Measurements from ENCODE around the gene ARHGEF11. TPM values are rescaled to one million over a fixed set of nuclear protein-coding genes. Genes with fewer than 3 reads are reported as not detected.

The ARHGEF11 gene
- total RNA-seq, 1 experiment from 2014 or later, result 25.3 TPM

GRCh38 chr1:157005965-157006364 lies 39.6 kb downstream of the ARHGEF11 start:
- H3K4me3 ChIP-seq (ENCODE audit: low read depth, low read length, poor library complexity, severe bottlenecking), result no peak overlapping the region
- ChIA-PET POLR2A (ENCODE audit: low non-redundant PET) (interaction anchor here (0.6 kb wide), 1 partner anchor 1068 kb away, joined by 4 read pairs; no protein-coding TSS in a partner anchor), CTCF (no interaction called here)
- no peak for TF ChIP-seq EZH2 (IDR thresholded peaks at IDR 0.05; ENCODE audit: borderline replicate concordance, low read depth, low read length, poor library complexity, severe bottlenecking)
- no peak for TF ChIP-seq CTCF (conservative IDR thresholded peaks at IDR 0.05; ENCODE audit: low read depth, low read length)
- no peaks in the 10 kb centered on the region for H3K27me3 ChIP-seq (replicated peaks; ENCODE audit: insufficient read depth, low read depth, low read length, poor library complexity)
- intact Hi-C loops (cut with micrococcal nuclease; ENCODE audit: unreplicated experiment), result no loop called here
- H3K9me3 ChIP-seq (ENCODE audit: low read depth, low read length, poor library complexity, severe bottlenecking), result no peaks in the 10 kb centered on the region
- H3K4me1 ChIP-seq (ENCODE audit: insufficient read depth, low read length, poor library complexity, severe bottlenecking), result peaks cover 6% of the 10 kb centered on the region
- no peaks in the 10 kb centered on the region for H3K36me3 ChIP-seq (ENCODE audit: insufficient read depth, low read length, poor library complexity, severe bottlenecking)
- BruUV-seq (replicated peaks), result no TSS peak
- no peak overlapping the region for H3K27ac ChIP-seq (ENCODE audit: low read depth, low read length, poor library complexity, severe bottlenecking)
- no peak for DNase-seq (ENCODE audit: low spot score)

GRCh38 chr1:157004806-157005205 lies 40.7 kb downstream of the ARHGEF11 start:
- no peak overlapping the region for H3K27ac ChIP-seq (ENCODE audit: low read depth, low read length, poor library complexity, severe bottlenecking)
- ChIA-PET POLR2A (ENCODE audit: low non-redundant PET) (no interaction called here), CTCF (no interaction called here)
- H3K27me3 ChIP-seq (replicated peaks; ENCODE audit: insufficient read depth, low read depth, low read length, poor library complexity), result no peaks in the 10 kb centered on the region
- intact Hi-C loops (cut with micrococcal nuclease; ENCODE audit: unreplicated experiment), result no loop called here
- peaks cover 6% of the 10 kb centered on the region for H3K4me1 ChIP-seq (ENCODE audit: insufficient read depth, low read length, poor library complexity, severe bottlenecking)
- no peak for DNase-seq (ENCODE audit: low spot score)
- TF ChIP-seq CTCF (conservative IDR thresholded peaks at IDR 0.05; ENCODE audit: low read depth, low read length) (no peak), EZH2 (IDR thresholded peaks at IDR 0.05; ENCODE audit: borderline replicate concordance, low read depth, low read length, poor library complexity, severe bottlenecking) (no peak)
- H3K4me3 ChIP-seq (ENCODE audit: low read depth, low read length, poor library complexity, severe bottlenecking), result no peak overlapping the region
- H3K36me3 ChIP-seq (ENCODE audit: insufficient read depth, low read length, poor library complexity, severe bottlenecking), result no peaks in the 10 kb centered on the region
- BruUV-seq (replicated peaks), result no TSS peak
- no peaks in the 10 kb centered on the region for H3K9me3 ChIP-seq (ENCODE audit: low read depth, low read length, poor library complexity, severe bottlenecking)

- H3K9me3 ChIP-seq (ENCODE audit: low read depth, low read length, poor library complexity, severe bottlenecking), result no peaks in the 10 kb centered on the region
- no peaks in the 10 kb centered on the region for H3K36me3 ChIP-seq (ENCODE audit: insufficient read depth, low read length, poor library complexity, severe bottlenecking)
- H3K4me1 ChIP-seq (ENCODE audit: insufficient read depth, low read length, poor library complexity, severe bottlenecking), result peaks cover 6% of the 10 kb centered on the region
- no peak overlapping the region for H3K27ac ChIP-seq (ENCODE audit: low read depth, low read length, poor library complexity, severe bottlenecking)
- POLR2A ChIA-PET (ENCODE audit: low non-redundant PET), result no interaction called here
- BruUV-seq (replicated peaks), result no TSS peak
- TF ChIP-seq EZH2 (IDR thresholded peaks at IDR 0.05; ENCODE audit: borderline replicate concordance, low read depth, low read length, poor library complexity, severe bottlenecking) (no peak), CTCF (conservative IDR thresholded peaks at IDR 0.05; ENCODE audit: low read depth, low read length) (no peak)
- intact Hi-C loops (cut with micrococcal nuclease; ENCODE audit: unreplicated experiment), result no loop called here
- H3K27me3 ChIP-seq (replicated peaks; ENCODE audit: insufficient read depth, low read depth, low read length, poor library complexity), result no peaks in the 10 kb centered on the region
- CTCF ChIA-PET, result no interaction called here
- no peak for DNase-seq (ENCODE audit: low spot score)
- no peak overlapping the region for H3K4me3 ChIP-seq (ENCODE audit: low read depth, low read length, poor library complexity, severe bottlenecking)
Observed at GRCh38 chr1:157004327-157004726, 41.2 kb downstream of the ARHGEF11 start.
